ENCODE results near the gene ITPRIP.

GRCh38 chr10:104380336-104380735 lies 42.1 kb upstream of the ITPRIP start:
- TF ChIP-seq CTCF (IDR thresholded peaks at IDR 0.05; ENCODE audit: control extremely low read depth in 1 of 3, insufficient read depth in 1 of 3, low read depth in 1 of 3, low read length in 3 of 3) = no peak
- no peak for TF ChIP-seq EP300 (IDR thresholded peaks at IDR 0.05; ENCODE audit: borderline replicate concordance in 1 of 2, low read depth in 2 of 2, low read length in 2 of 2)
- TF ChIP-seq KDM1A (IDR thresholded peaks at IDR 0.05; ENCODE audit: borderline replicate concordance, low read length) = no peak
- TF ChIP-seq EZH2 (IDR thresholded peaks at IDR 0.05; ENCODE audit: low read depth, low read length, severe bottlenecking) = no peak
- TF ChIP-seq TEAD4 (IDR thresholded peaks at IDR 0.05; ENCODE audit: low read depth, low read length) = no peak
- TF ChIP-seq POLR2AphosphoS5 (IDR thresholded peaks at IDR 0.05; ENCODE audit: low read depth, low read length) = no peak

Data from H1 (cell line).